SU-DHL-6 (cell line): ENCODE data around the gene FIZ1.

ENCODE experiments used
- H2AFZ ChIP-seq: fragments of 200-600 bp; sonication (generic); 2 replicates; pipeline ENCODE4 v1.6.1; 2014; ENCODE audit warnings: low read depth, mild to moderate bottlenecking, moderate library complexity, mixed read lengths, antibody characterized with exemption, low read length; ENCODE audit not compliant: severe bottlenecking
- H3F3A ChIP-seq: fragments of 200-600 bp; shearing (Covaris generic); 2 replicates; pipeline ENCODE4 v1.6.0; 2016; ENCODE audit warnings: antibody characterized with exemption, mild to moderate bottlenecking; ENCODE audit not compliant: insufficient read depth
- H3K27ac ChIP-seq: fragments of 200-600 bp; sonication (generic); 2 replicates; pipeline ENCODE4 v1.5.1; 2016; ENCODE audit warnings: low read depth, mild to moderate bottlenecking, low read length, moderate library complexity, mixed read lengths
- H3K27me3 ChIP-seq: fragments of 200-600 bp; sonication (generic), shearing (Covaris generic); 2 replicates; pipeline ENCODE4 v1.6.0; 2014; ENCODE audit warnings: mild to moderate bottlenecking, low read length
- H3K36me3 ChIP-seq: fragments of 200-600 bp; sonication (generic); 2 replicates; pipeline ENCODE4 v1.6.1; 2014; ENCODE audit warnings: mild to moderate bottlenecking, low read length, mixed read lengths
- H3K4me2 ChIP-seq: fragments of 300-600, 200-600 bp; shearing (Covaris generic), sonication (generic); 2 replicates; pipeline ENCODE4 v1.6.0; 2014; ENCODE audit warnings: low read length, low read depth, mild to moderate bottlenecking; ENCODE audit not compliant: poor library complexity, severe bottlenecking
- H3K4me3 ChIP-seq: fragments of 200-600 bp; sonication (generic); 2 replicates; pipeline ENCODE4 v1.5.1; 2014; ENCODE audit warnings: antibody characterized with exemption, low read length, mild to moderate bottlenecking, mixed read lengths; ENCODE audit not compliant: insufficient read depth, poor library complexity, severe bottlenecking
- H3K79me2 ChIP-seq: fragments of 200-600 bp; sonication (generic); 2 replicates; pipeline ENCODE4 v1.6.1; 2014; ENCODE audit warnings: mild to moderate bottlenecking, low read length, moderate library complexity; ENCODE audit not compliant: insufficient read depth
- H3K9ac ChIP-seq: fragments of 200-600 bp; sonication (generic); 2 replicates; pipeline ENCODE4 v1.7.0; 2014; ENCODE audit warnings: mild to moderate bottlenecking, low read length
- H3K9me2 ChIP-seq: fragments of 200-600 bp; sonication (generic); replicated peaks from 2 replicates; pipeline ENCODE4 v1.6.1; 2014; ENCODE audit warnings: low read length; ENCODE audit not compliant: insufficient read depth
- H3K9me3 ChIP-seq: fragments of 200-600 bp; sonication (generic); 2 replicates; pipeline ENCODE4 v1.6.1; 2014; ENCODE audit warnings: low read length, mixed read lengths; ENCODE audit not compliant: insufficient read depth
- H4K20me1 ChIP-seq: fragments of 200-600 bp; sonication (generic); 2 replicates; pipeline ENCODE4 v1.6.1; 2014; ENCODE audit warnings: low read depth, mild to moderate bottlenecking, antibody characterized with exemption, low read length, moderate library complexity, mixed read lengths
- CTCF ChIP-seq: fragments of 200-600 bp; sonication (generic); IDR thresholded peaks from one replicate; pipeline ENCODE4 v1.5.1; 2017; ENCODE audit warnings: antibody characterized with exemption, mild to moderate bottlenecking, low read length, moderate library complexity; ENCODE audit not compliant: insufficient read depth, poor library complexity, severe bottlenecking
- EZH2phosphoT487 ChIP-seq: fragments of 200-600 bp; sonication (generic), shearing (Covaris generic); conservative IDR thresholded peaks from 2 replicates; pipeline ENCODE4 v1.6.1; 2018; ENCODE audit warnings: mild to moderate bottlenecking, antibody characterized with exemption, low read length, moderate library complexity, mixed read lengths

FIZ1 gene

GRCh38 chr19:55590617-55591016 lies 8.7 kb downstream of the FIZ1 start:
- no peak overlapping the region for H3K4me2 ChIP-seq
- no peak overlapping the region for H2AFZ ChIP-seq
- H3K79me2 ChIP-seq = no peaks in the 10 kb centered on the region
- no peaks in the 10 kb centered on the region for H3K27me3 ChIP-seq
- H3K27ac ChIP-seq = no peak overlapping the region
- no peaks in the 10 kb centered on the region for H3K36me3 ChIP-seq
- H3K9me2 ChIP-seq = no peaks in the 10 kb centered on the region
- no peak overlapping the region for H3K4me3 ChIP-seq
- no peaks in the 10 kb centered on the region for H3K9me3 ChIP-seq
- H3F3A ChIP-seq = no peaks in the 10 kb centered on the region
- H3K9ac ChIP-seq = no peak overlapping the region
- no peaks in the 10 kb centered on the region for H4K20me1 ChIP-seq
- no peak for TF ChIP-seq CTCF
- no peak for TF ChIP-seq EZH2phosphoT487

- TF ChIP-seq EZH2phosphoT487 (no peak), CTCF (no peak)
- no peak overlapping the region for H3K4me3 ChIP-seq
- H3K4me2 ChIP-seq = no peak overlapping the region
- H3K27me3 ChIP-seq = no peaks in the 10 kb centered on the region
- H3K9ac ChIP-seq = no peak overlapping the region
- no peaks in the 10 kb centered on the region for H3K36me3 ChIP-seq
- no peaks in the 10 kb centered on the region for H3K9me3 ChIP-seq
- no peaks in the 10 kb centered on the region for H3F3A ChIP-seq
- H3K9me2 ChIP-seq = no peaks in the 10 kb centered on the region
- no peak overlapping the region for H3K27ac ChIP-seq
- no peaks in the 10 kb centered on the region for H4K20me1 ChIP-seq
- no peak overlapping the region for H2AFZ ChIP-seq
- H3K79me2 ChIP-seq = no peaks in the 10 kb centered on the region
Measured at GRCh38 chr19:55590109-55590508, 9.2 kb downstream of the FIZ1 start.

- no peaks in the 10 kb centered on the region for H3K9me3 ChIP-seq
- H3K4me3 ChIP-seq = no peak overlapping the region
- no peaks in the 10 kb centered on the region for H4K20me1 ChIP-seq
- H3K9ac ChIP-seq = no peak overlapping the region
- TF ChIP-seq EZH2phosphoT487 (no peak), CTCF (no peak)
- H3K27ac ChIP-seq = no peak overlapping the region
- H3K36me3 ChIP-seq = no peaks in the 10 kb centered on the region
- no peaks in the 10 kb centered on the region for H3K79me2 ChIP-seq
- no peaks in the 10 kb centered on the region for H3K27me3 ChIP-seq
- no peaks in the 10 kb centered on the region for H3F3A ChIP-seq
- H3K4me2 ChIP-seq = no peak overlapping the region
- H2AFZ ChIP-seq = no peak overlapping the region
- no peaks in the 10 kb centered on the region for H3K9me2 ChIP-seq
Measured at GRCh38 chr19:55588738-55589137, 10.6 kb downstream of the FIZ1 start.

- Histone ChIP-seq H3K27me3 (no peaks in the 10 kb centered on the region), H3K36me3 (no peaks in the 10 kb centered on the region), H3K27ac (no peak overlapping the region), H3K9ac (no peak overlapping the region), H2AFZ (peak overlapping the region; percentile 12), H3K4me3 (no peak overlapping the region), H3K4me2 (peak overlapping the region; percentile 43), H4K20me1 (no peaks in the 10 kb centered on the region), H3F3A (no peaks in the 10 kb centered on the region), H3K9me2 (no peaks in the 10 kb centered on the region), H3K9me3 (no peaks in the 10 kb centered on the region), H3K79me2 (no peaks in the 10 kb centered on the region)
- TF ChIP-seq CTCF (no peak), EZH2phosphoT487 (no peak)
Measured at GRCh38 chr19:55586976-55587668, 12.2 kb downstream of the FIZ1 start.
